ENCODE results near the gene SLC7A4. TPM values are rescaled to one million over a fixed set of nuclear protein-coding genes. Genes with fewer than 3 reads are reported as not detected.

The SLC7A4 gene
- total RNA-seq, 1 donor from 2014 or later, result 0.70 TPM

GRCh38 chr22:21000207-21000986 lies 32.0 kb downstream of the SLC7A4 start:
- no peak for DNase-seq (ENCODE audit: low read depth)

GRCh38 chr22:20999350-21000206 lies 32.8 kb downstream of the SLC7A4 start:
- no peak for DNase-seq (ENCODE audit: low read depth)

- DNase-seq (ENCODE audit: low read depth), result no peak
Measured at GRCh38 chr22:20998411-20999336, 33.7 kb downstream of the SLC7A4 start.

- no peak for DNase-seq (ENCODE audit: low read depth)
Measured at GRCh38 chr22:20997536-20998257, 34.7 kb downstream of the SLC7A4 start.

GRCh38 chr22:20996598-20997535 lies 35.5 kb downstream of the SLC7A4 start:
- no peak for DNase-seq (ENCODE audit: low read depth)

GRCh38 chr22:20996031-20996410 lies 36.3 kb downstream of the SLC7A4 start:
- DNase-seq (ENCODE audit: low read depth), result no peak

GRCh38 chr22:20995329-20996030 lies 36.9 kb downstream of the SLC7A4 start:
- no peak for DNase-seq (ENCODE audit: low read depth)

GRCh38 chr22:20994902-20995241 lies 37.5 kb downstream of the SLC7A4 start:
- no peak for DNase-seq (ENCODE audit: low read depth)

GRCh38 chr22:20994128-20994901 lies 38.0 kb downstream of the SLC7A4 start:
- no peak for DNase-seq (ENCODE audit: low read depth)

- no peak for DNase-seq (ENCODE audit: low read depth)
Measured at GRCh38 chr22:20993304-20994127, 38.8 kb downstream of the SLC7A4 start.

- DNase-seq (ENCODE audit: low read depth), result no peak
Measured at GRCh38 chr22:20992456-20993303, 39.7 kb downstream of the SLC7A4 start.

GRCh38 chr22:20992056-20992442 lies 40.3 kb downstream of the SLC7A4 start:
- DNase-seq (ENCODE audit: low read depth), result no peak

GRCh38 chr22:20991252-20992055 lies 40.9 kb downstream of the SLC7A4 start:
- DNase-seq (ENCODE audit: low read depth), result no peak

- no peak for DNase-seq (ENCODE audit: low read depth)
Measured at GRCh38 chr22:20990184-20991180, 41.9 kb downstream of the SLC7A4 start.
